GM19372 (cell line): ENCODE results near the gene ZBP1.
A peak's percentile ranks its signal among the peaks of the same experiment; 100 is the strongest.

Source experiments
- ATAC-seq: cut with Tn5 transposase; IDR thresholded peaks from one replicate; pipeline ENCODE4 v1.9.1; 2021; ENCODE audit warnings: mild to moderate bottlenecking, low read depth, moderate library complexity; ENCODE audit not compliant: unreplicated experiment

ZBP1 gene, protein sequence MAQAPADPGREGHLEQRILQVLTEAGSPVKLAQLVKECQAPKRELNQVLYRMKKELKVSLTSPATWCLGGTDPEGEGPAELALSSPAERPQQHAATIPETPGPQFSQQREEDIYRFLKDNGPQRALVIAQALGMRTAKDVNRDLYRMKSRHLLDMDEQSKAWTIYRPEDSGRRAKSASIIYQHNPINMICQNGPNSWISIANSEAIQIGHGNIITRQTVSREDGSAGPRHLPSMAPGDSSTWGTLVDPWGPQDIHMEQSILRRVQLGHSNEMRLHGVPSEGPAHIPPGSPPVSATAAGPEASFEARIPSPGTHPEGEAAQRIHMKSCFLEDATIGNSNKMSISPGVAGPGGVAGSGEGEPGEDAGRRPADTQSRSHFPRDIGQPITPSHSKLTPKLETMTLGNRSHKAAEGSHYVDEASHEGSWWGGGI

DNA sequence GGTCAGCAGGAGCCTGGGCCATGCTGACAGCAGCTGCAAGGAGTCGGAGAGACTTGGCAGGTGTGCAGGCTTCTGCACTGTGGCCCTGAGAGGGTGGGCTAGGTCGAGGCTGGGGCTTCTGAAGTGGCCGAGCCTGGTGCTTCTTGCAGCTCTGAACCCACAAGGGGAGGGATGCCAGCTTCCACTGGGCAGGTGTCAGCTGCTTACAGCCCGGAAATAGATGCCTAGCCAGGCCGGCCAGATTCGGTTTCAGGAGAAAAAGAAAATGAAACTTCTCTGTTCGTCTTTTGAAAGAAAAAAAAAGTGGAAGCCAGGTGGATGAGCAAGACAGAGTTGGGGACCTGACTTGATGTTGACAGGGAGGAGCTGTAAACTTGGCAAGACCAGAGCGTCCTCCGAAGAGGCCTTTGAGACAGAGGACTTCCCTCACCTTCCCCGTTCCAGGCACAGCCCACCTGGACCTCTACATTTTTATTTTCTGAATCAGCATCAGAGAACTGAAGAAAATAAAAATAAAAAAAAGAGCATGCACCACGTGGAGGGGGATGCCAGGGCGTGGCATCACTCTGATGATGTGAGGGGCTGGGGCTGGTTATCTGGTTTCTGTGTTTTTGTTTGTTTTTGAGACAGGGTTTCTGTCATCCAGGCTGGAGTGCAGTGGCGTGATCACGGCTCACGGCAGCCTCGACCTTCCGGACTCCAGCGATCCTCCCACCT lies at the start of gene ZBP1:
ZBP1 (minus strand) TSS at position 153 of the 717 bp plus-strand sequence; CDS start at position 22, 131 bp downstream.
- peak; percentile 55 for ATAC-seq

DNA sequence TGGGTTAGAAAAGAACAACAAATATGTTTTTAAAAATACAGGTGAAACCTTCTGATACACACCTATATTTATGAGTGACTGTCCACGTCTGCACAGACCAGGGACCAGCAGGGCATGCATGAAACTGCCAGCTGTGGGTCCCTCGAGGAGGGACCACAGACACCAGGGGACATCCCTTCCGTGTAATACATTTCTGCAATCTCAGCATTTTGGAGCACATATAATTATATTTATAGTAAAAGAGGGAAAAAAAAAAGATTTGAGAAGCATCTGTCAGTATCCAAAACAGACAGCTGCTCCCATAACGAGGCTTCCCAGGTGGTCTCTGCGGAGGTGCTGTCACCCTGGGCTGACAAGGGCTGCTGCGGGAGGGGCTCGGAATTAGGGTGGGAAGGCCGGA lies 49.4 kb upstream of the ZBP1 start:
- no peak for ATAC-seq

DNA sequence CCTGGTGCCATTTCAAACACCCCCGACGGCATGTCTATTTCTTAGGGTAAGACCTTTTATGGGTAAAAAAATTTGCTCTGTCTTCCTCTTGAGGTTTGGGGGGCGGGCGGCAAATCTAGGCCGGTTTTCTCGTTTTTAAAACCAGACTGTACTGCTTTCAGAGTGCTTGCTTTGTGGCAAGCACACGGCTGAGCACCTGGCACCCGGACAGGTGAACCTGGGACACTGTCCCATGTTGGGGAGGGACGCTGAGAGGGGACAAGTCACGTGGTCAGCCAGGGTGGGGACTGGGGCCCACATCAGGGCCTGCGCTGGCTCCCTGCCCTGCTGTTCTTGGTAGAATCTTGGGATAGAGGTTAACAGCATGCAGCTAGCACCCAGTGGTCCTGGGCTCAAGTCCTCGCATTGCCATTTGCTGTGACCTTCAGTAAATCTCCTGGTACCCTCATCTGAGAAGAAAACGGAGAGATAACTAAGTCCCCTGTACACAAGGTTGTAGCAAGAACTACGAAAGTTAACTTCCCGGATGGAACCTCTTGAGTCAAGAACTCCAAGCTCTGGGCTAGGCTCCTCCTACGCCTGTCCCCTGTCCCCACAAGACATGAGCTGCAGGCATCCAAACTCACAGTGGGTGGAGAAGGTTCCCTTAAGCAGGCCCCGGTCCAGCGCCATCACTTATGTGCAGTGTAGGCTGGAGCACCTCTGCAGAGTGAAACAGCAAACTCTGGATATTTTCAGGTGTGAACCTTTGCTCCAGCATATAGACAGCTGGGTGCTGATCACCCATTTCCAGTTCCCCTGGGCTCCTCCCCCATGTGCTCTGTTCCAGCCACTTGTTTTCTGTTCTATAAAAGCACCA lies 47.9 kb upstream of the ZBP1 start:
- no peak for ATAC-seq

DNA sequence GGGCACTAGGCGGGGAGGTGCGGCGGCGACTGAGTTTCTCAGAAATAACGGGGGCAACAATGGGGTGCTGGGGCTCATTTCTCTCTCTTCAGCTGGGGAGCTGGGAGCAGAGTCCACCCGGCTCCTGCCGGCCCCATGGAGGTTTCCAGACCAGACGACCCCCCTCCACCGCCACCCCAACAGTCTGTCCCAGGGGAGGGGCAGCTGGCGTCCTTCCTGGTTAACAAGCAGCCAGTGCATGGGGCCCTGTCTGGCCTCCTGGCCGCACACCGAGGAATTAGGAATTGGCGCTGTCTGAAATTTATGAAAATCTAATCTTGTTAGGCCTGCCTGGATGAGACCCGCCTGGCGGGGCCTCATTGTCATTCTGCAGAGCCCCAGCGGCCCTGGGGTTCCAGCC lies 47.2 kb upstream of the ZBP1 start:
- ATAC-seq: no peak

DNA sequence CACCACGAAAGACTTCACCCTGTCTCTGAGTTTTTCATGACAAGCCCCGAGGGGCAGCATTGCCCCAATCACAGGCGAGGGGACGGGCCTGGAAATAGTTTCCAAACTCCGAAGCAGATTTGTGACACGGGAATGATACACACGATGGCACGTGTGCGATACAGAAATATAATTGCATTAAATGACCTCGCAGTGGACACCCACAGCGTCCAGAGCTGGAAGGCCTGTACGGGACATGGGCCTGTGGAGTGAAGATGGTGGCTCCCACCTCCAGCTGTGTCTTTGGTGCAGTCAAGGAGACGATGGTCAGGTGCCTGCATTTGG lies 46.6 kb upstream of the ZBP1 start:
- ATAC-seq: no peak

DNA sequence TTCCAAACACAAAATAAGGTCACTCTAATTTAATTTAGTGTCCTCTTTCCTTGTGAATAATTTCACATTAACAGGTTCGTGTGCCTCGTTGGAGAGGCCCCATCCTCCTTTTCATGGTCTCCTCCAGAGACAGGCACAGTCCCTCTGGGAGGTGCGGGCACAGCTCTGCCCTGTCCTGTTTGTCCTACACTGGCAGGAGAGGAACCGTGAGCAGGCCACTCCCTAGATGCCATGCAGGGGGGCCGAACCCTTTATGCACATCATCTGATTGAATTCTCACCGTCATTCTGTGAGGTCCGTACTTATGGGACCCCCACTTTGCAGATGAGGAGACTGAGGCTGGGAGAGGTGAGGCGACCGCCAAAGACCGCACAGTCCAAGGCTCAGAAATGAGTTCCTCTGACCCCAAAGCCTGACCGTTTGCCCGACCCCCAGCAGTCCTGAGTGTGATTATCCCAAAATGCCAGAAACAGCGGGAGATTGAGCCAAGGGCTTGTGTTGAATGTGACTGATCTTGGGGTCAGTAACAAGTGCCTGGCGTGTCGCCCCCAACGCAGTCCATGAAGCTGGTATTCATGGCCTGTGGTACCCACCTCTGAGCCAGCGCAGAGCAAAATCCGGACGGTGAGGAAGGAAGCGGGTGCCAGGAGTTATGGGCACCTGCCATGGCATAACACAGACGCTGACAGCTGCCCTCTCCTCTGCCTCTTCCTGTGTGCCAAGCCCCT lies 46.0 kb upstream of the ZBP1 start:
- no peak for ATAC-seq

DNA sequence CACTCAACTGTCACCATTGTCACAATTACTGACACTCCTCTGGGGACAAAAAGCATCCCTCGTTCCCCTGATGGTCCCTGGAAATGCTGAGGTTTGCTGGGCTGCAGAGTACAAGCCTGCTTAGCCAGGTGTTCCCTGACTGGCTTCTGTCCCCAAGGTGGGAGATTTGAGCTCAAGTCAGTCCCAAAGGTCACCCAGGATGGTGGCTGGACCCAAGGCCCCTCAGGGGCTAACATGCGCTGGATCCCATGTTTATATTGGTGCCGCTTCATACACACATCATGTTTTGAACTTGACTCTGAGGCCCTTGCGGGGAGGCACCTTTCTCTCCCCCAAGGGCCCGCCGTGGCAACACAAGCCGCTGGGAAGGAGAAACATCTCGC lies 45.4 kb upstream of the ZBP1 start:
- no peak for ATAC-seq

DNA sequence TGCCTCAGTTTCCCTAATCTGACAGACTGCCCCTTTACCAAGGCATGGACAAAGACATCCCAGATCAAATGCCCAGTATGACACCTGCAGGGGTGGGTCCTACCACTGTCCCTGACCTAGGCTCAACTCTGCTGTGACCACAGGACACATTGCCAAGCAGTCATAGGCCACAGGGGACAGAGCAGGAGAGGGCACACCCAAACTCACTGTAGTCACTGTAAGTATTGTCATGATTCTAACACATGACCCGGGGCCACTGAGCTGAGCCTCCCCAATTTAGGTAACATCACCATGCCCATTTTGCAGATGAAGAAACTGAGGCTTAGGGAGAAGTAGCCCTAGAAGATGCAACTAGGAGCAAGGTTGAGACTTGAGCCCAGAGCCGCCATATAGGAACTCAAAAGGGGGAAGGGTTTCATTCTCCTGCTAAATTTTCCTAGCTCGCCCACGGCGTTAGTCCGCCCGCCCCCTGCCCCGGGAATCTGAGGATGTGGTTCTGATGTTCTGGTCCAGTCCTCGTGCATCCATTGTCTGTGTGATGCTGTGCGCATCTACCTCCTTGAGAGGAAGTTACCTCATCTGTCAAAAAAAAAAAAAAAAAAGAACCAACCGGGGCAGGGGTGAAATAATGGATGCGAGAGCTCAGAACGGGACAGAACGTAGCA lies 44.8 kb upstream of the ZBP1 start:
- no peak for ATAC-seq

DNA sequence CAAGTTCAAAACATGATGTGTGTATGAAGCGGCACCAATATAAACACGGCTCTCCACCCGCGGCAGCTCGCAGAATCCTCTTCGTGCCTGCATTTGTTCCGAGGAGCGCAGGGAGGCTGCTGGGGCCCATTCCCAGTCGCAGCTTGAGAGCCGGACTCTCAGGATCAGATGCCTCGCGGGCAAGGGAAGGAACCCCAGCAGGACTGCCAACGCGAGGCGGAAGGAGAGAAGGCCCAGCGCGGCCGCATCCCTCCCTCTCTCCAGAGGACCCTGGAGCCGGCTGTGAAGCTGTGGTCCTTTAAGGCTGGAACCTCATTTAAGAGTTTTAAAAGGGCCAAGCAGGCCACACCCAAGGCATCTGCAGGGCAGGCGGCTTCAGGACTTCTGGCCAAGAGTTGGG lies 44.2 kb upstream of the ZBP1 start:
- no peak for ATAC-seq

DNA sequence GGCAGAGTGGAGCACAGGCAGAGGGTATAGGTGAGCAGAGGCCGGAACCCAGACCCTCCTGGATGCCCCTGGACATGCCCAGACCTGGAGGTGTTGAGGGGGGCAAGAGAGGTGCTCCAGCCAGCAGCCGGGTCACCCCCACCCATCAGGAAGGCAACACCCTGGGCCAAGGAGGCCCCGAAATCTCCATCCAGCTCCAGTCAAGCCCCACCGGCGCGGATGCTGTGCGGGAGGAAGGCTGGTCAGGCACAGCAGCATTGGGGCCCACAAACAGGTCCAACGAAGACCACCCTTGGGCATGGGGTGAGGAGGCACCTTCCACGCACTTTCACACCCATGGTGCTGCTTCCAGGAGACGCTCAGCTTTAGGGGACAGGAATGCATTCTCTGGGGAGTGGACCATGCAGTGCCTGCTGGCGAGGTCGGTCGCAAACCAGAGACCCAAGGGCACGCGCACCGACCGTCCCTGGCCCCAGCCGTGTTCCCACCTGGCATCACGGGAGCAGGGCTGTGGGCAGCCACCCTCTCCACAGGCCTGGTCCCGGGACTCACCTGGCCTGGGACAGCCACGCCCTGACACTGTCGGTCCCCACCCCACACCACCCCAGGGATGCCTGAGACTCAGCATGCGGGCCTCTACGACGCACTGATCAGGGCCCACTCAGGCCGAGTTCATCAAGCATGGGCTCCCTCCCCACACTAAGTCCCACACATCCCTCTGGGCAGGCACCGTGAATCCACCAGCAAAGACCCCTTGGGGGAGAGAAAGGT lies 43.6 kb upstream of the ZBP1 start:
- no peak for ATAC-seq

DNA sequence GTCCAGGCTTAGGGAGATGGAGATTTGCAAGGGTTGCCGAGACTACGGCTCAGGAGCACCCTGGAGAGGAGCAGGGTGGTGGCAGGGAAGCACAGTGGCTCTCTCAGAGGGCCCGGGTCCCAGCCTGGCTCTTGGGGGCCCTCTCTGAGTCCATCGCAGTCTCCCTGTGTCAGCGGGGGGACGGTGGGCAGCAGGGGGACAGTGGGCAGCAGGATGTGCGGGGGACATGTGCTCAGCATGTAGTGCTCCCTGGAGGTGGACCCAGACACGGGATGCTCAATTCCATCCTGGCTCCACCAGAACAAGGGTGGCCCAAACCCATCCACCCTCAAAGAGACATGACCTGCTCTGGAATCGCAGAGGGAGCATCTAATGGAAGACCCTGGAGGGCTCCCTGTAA lies 43.0 kb upstream of the ZBP1 start:
- no peak for ATAC-seq

DNA sequence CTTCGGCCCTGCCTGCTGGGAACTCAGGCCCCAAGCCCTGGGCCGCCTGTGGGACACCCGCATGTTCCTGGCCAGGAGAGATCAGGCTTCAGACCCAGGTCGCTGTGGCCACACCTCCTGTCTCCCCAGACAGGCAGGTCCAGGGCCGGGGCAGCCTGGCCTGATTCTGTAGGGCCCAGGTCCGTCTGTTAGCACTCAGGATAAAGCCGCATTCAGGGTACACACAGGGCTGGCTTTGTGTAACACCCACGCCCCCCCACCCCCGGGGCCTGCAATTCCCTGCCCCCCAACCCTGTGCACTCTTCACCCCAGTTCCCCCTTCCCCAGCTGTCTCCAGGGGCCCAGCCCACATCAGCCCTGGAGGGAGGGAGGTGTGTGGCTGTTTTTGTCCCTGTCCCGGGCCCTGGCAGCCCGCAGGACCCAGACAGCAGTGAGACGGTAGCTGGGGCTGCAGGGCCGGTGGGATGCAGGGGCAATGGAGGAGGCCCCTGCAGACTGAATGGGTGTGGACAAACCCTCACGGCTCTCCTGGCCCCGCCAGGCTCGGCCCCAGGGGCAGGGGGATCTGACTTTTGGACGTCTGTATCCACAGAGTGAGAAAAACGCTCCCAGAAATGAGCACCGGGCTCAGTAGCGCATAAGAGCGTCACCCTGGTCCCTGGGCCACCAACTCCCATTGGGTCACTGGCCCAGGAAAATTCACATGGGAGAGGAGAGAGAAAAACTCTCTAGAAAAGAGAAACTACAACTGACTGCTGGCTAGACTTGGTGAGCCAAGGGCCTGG lies 42.4 kb upstream of the ZBP1 start:
- ATAC-seq: no peak

DNA sequence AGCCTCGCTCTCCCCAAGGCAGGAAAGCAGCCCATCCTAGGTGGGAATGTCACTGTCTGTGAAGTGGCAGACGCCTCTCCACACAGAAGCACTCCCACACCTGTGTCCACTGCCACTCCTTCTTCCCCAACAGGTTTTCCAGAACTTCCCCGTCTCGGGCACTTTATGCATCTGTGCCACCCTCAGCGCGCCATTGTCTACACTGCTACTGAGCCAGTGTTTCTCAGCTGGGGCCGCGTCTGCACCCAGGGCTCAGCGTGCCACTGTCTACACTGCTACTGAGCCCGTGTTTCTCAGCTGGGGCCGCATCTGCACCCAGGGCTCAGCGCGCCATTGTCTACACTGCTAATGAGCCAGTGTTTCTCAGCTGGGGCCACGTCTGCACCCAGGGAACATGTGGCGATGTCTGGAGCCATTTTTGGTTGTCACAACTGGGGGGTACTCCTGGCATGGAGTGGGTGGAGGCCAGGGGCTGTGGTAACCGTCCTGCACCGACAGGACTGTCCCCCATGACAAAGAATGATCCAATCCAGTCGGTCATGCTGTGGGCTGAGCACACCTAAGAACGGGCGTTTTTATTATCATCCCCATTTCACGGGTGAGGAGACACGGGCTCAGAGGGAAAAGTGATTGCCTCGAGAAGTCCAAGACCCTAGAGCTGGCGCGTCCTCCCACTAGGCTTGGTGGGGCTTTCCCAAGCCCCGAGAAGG lies 41.7 kb upstream of the ZBP1 start:
- ATAC-seq: no peak

DNA sequence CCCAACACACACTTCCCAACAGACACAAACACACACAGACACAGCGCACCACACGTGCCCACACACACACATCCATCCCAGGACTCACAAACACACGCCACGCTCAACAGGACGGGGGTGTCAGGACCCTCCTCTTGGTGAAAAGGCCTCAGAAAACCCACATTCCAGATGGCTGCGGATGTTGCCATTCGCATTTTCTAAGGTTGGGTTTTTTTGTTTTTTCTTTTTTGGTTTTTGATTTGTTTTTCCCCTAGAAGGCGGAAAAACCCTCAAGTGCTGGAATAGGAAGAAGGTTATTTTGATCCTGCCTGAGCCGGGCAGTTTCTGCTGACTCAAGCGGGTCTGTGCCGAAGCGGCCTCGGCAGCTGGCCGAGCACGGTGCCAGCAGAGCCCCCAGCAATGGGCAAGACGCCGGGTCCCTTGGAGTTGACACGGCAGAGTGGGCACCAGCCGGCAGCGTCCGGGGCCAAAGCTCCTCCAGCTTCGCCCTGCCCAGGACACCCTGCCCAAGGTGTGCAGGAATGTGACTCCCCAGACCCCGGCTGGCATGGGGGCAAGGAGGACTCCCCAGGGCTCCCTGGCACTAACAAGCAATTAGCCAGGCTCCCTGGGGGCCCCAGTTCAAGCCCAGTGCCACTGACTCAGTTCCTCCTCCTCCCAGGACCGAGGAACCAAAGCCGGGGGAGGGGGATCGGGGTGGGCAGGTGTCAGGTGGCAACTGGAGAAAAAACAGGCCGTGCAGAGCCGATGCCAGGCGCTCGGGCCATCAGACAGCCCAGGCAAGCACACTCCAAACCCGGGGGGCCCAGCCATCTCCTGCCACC lies 40.9 kb upstream of the ZBP1 start:
- ATAC-seq: no peak

DNA sequence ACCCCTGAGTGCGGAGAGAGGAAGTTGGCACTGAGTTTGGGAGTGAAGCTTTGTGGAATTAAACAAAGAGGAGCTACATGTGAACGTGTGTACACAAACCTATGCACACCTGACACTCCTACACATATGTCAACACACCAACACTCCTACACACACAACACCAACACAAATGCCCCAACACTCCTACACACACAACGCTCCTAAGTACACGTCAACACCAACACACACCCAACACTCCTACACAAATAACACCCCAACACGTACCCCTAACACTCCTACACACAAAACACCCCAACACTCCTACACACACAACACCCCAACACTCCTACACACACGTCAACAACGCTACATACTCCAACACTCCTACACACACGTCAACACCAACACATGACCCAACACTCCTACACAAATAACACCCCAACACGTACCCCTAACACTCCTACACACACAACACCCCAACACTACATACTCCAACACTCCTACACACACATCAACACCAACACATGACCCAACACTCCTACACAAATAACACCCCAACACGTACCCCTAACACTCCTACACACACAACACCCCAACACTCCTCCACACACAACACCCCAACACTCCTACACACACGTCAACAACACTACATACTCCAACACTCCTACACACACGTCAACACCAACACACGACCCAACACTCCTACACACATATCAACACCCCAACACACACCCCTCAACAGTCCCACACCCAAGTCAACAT lies 40.1 kb upstream of the ZBP1 start:
- ATAC-seq: no peak

DNA sequence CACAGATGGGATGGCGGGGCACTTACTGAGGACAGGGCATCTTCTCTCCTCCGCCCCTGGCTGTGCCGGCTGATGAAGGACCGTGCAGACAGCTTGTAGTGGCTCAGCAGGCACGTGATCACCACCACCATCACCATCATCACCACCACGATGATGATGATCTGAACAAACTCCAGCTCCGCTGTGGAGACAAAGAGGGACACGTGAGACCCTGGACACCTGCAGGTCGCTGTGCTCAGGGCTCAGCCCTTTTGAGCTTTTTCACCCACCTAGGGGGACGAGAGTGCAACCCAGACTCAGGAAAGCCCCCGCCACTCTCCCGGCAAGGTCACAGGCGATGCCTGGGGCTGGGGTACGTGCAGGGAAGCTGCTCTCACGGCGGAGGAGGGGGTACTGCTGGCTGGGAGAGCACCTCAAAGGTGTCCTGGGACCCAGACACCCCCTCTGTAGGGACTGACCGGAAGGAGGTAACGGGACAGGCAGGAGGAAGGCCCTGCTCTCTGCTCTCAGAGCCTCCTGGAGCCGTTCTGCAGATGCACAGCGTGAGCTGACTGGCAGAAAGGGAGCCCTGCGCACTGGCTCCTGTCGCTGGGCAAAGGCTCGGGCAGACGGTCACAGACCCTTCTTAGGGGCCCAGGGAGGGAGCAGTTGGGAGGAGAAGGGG lies 39.4 kb upstream of the ZBP1 start:
- no peak for ATAC-seq
